MM.1S (cell line): ENCODE data around the gene EIF4B.

ENCODE experiments used
- EZH2 ChIP-seq: fragments of 300-600 bp; sonication (generic); optimal IDR thresholded peaks from 2 replicates; pipeline ENCODE3; 2017; ENCODE audit warnings: low read depth, mild to moderate bottlenecking, antibody characterized with exemption, low read length, mixed read lengths
- TF ChIP-seq, protein P1 (sequence below): fragments of 300-600 bp; sonication (generic); IDR thresholded peaks from 2 replicates; pipeline ENCODE4 v1.5.1; 2016; ENCODE audit warnings: antibody characterized with exemption, low read length, mixed read lengths

DNA sequence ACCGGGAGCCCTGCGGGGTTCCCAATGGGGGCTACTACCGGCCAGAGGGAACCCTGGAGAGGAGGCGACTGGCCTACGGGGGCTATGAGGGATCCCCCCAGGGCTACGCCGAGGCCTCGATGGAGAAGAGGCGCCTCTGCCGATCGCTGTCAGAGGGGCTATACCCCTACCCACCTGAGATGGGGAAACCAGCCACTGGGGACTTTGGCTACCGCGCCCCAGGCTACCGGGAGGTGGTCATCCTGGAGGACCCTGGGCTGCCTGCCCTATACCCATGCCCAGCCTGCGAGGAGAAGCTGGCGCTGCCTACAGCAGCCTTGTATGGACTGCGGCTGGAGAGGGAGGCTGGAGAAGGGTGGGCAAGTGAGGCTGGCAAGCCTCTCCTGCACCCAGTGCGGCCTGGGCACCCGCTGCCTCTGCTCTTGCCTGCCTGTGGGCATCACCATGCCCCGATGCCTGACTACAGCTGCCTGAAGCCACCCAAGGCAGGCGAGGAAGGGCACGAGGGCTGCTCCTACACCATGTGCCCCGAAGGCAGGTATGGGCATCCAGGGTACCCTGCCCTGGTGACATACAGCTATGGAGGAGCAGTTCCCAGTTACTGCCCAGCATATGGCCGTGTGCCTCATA, 53.3 kb downstream of the EIF4B start:
- TF ChIP-seq, protein P1, sequence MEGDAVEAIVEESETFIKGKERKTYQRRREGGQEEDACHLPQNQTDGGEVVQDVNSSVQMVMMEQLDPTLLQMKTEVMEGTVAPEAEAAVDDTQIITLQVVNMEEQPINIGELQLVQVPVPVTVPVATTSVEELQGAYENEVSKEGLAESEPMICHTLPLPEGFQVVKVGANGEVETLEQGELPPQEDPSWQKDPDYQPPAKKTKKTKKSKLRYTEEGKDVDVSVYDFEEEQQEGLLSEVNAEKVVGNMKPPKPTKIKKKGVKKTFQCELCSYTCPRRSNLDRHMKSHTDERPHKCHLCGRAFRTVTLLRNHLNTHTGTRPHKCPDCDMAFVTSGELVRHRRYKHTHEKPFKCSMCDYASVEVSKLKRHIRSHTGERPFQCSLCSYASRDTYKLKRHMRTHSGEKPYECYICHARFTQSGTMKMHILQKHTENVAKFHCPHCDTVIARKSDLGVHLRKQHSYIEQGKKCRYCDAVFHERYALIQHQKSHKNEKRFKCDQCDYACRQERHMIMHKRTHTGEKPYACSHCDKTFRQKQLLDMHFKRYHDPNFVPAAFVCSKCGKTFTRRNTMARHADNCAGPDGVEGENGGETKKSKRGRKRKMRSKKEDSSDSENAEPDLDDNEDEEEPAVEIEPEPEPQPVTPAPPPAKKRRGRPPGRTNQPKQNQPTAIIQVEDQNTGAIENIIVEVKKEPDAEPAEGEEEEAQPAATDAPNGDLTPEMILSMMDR, result no peak
- no peak for TF ChIP-seq EZH2
